ENCODE measurements around the gene FUCA2. TPM values are rescaled to one million over a fixed set of nuclear protein-coding genes. Genes with fewer than 3 reads are reported as not detected.
A peak's percentile ranks its signal among the peaks of the same experiment; 100 is the strongest.

FUCA2 gene
- total and polyA plus RNA-seq, 2 of the 8 experiments (the other 6 are each of a cell fraction or from before 2014, with no cell fraction given), result 24.2 to 47.2 TPM

DNA sequence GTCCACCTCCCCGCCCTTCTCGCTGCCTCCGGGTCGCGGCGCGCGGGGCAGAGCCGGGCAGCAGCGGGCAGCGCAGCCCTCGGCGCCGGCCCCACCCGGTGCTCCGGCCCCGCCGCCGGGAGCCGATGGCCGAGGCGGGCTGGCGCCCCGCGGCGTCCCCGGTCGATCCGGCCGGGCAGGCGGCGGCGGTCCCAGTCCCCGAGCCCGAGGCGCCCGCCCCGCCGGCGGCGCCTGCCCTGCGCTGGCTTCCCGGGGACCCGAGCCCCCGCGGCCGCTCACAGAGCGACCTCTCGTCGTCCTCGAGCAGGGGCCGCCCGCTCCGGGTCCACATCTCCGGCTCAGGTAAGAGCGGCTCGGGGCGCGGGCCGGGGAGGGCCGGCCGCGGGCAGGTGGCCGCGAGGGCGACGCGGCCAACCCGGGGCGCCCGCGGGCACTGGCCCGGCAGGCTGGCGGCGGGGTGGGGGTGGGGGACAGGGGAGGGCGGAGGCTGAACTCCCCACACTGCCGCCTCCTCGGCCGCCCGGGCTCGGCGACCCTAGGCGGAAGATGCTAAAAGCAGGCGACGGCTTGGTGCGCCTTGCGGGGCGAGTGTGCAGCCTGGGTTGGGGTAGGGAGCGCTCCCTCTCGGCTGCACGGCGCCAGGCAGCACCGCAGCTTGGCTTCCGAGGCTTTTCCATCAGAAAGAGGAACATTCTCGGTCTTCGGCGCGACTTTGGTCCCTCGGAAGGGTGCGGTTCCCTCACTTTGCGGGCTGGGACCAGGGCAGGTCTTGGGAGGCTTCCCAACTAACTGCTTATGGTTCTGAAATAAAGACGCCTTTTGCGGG lies 25.6 kb upstream of the FUCA2 start (continued):
- TF ChIP-seq TAF7 (optimal IDR thresholded peaks at IDR 0.05; ENCODE audit: borderline replicate concordance, low read depth, low read length), result no peak
- TF ChIP-seq ATF3 (IDR thresholded peaks at IDR 0.05; ENCODE audit: insufficient read depth, low read depth, low read length), result no peak
- TF ChIP-seq SP2 (IDR thresholded peaks at IDR 0.05; ENCODE audit: low read length), result no peak
- no peak for TF ChIP-seq GABPA (IDR thresholded peaks at IDR 0.05; ENCODE audit: borderline replicate concordance, insufficient read depth, low read length)
- TF ChIP-seq YY1 (IDR thresholded peaks at IDR 0.05; ENCODE audit: low read depth, low read length), result no peak
- TF ChIP-seq CTCF (IDR thresholded peaks at IDR 0.05; ENCODE audit: control extremely low read depth in 1 of 3, insufficient read depth in 1 of 3, low read depth in 1 of 3, low read length in 3 of 3), result peak; percentile 42 to 70 (median 69)
- TF ChIP-seq E2F6 (IDR thresholded peaks at IDR 0.05), result peak; percentile 35; the same call in 1 of the 2 replicates
- TF ChIP-seq RAD21 (IDR thresholded peaks at IDR 0.05 in 1 of 2, conservative IDR thresholded peaks at IDR 0.05 in 1 of 2; ENCODE audit: low read depth in 2 of 2, low read length in 2 of 2), result peak; percentile 26 to 29; a peak in 2 of 4 replicates
- no peak for TF ChIP-seq EZH2 (IDR thresholded peaks at IDR 0.05; ENCODE audit: low read depth, low read length, severe bottlenecking)
- no peak for TF ChIP-seq NRF1 (IDR thresholded peaks at IDR 0.05; ENCODE audit: low read depth, low read length)
- TF ChIP-seq KDM1A (IDR thresholded peaks at IDR 0.05; ENCODE audit: borderline replicate concordance, low read length), result no peak
- no peak for TF ChIP-seq TCF12 (IDR thresholded peaks at IDR 0.05; ENCODE audit: low read depth, low read length)
- TF ChIP-seq KDM5A (IDR thresholded peaks at IDR 0.05; ENCODE audit: low read length), result no peak
- no peak for TF ChIP-seq PHF8 (conservative IDR thresholded peaks at IDR 0.05; ENCODE audit: low read depth, low read length)
- peak in 1 of 2 experiments; percentile 37; a peak in 1 of 3 replicates for TF ChIP-seq POLR2A (IDR thresholded peaks at IDR 0.05; ENCODE audit: control extremely low read depth in 1 of 2, low read depth in 2 of 2, low read length in 2 of 2)
- no peak for TF ChIP-seq MAFK (IDR thresholded peaks at IDR 0.05; ENCODE audit: low read depth, low read length)
- TF ChIP-seq USF2 (IDR thresholded peaks at IDR 0.05; ENCODE audit: low read length), result no peak
- TF ChIP-seq EP300 (IDR thresholded peaks at IDR 0.05; ENCODE audit: borderline replicate concordance in 1 of 2, low read depth in 2 of 2, low read length in 2 of 2), result no peak

Data from H1 (cell line).